ENCODE data around the gene STK32C. TPM values are rescaled to one million over a fixed set of nuclear protein-coding genes. Genes with fewer than 3 reads are reported as not detected.
"Not testable (repeated sequence)": the region's sequence is repeated elsewhere in the genome, so short reads cannot be mapped to it uniquely, and the experiment has no call there.

STK32C gene
- total RNA-seq, 1 donor from 2014 or later = 12.9 TPM

DNA sequence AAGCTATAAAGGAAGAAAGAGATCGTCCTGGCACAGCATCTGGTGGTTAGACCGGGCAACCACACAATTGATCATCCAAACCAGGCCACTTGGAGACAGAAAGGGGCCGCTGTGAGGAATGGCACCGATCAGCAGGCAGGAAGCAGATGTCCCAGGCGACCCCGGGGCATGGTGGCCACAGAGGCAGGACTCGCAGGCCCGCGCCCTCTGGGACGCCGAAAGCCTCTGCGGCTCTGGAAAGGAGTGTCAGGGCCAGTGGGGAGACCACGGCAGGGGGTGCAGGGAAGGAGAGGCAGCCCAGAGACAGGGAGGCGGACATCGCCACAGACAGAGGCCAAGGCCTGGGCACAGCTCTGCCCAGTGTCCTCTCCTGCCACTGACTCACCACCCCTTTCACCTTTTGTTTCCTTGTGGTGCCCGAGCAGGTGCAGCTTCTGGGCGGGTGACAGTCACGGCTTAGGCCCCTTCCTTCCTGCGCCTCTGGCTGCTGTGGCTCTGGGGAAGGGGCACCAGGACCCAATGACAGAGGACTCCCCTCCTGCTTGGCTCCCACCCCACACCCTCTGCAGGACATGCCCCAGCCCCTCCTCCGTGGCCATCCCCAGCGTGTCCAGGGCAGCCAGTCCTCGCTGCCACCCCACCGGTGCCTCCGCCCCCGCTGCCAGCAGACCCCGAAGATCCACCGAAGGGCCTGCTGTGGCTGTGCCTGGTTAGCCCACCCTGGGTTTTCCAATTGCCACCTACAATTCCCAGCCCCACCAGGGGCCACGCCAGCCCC, 10.9 kb downstream of the STK32C start:
- Mint-ChIP-seq H3K27me3 (peaks cover 17% of the 10 kb centered on the region), H3K27ac (no peak overlapping the region), H3K4me3 (no peak overlapping the region), H3K36me3 (no peaks in the 10 kb centered on the region), H3K9me3 (no peaks in the 10 kb centered on the region), H3K4me1 (ENCODE audit: unreplicated experiment) (peaks cover 4% of the 10 kb centered on the region)
- TF ChIP-seq, protein P1, sequence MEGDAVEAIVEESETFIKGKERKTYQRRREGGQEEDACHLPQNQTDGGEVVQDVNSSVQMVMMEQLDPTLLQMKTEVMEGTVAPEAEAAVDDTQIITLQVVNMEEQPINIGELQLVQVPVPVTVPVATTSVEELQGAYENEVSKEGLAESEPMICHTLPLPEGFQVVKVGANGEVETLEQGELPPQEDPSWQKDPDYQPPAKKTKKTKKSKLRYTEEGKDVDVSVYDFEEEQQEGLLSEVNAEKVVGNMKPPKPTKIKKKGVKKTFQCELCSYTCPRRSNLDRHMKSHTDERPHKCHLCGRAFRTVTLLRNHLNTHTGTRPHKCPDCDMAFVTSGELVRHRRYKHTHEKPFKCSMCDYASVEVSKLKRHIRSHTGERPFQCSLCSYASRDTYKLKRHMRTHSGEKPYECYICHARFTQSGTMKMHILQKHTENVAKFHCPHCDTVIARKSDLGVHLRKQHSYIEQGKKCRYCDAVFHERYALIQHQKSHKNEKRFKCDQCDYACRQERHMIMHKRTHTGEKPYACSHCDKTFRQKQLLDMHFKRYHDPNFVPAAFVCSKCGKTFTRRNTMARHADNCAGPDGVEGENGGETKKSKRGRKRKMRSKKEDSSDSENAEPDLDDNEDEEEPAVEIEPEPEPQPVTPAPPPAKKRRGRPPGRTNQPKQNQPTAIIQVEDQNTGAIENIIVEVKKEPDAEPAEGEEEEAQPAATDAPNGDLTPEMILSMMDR (conservative IDR thresholded peaks at IDR 0.05) = no peak
- DNase-seq (ENCODE audit: extremely low spot score, unreplicated experiment) = no peak

DNA sequence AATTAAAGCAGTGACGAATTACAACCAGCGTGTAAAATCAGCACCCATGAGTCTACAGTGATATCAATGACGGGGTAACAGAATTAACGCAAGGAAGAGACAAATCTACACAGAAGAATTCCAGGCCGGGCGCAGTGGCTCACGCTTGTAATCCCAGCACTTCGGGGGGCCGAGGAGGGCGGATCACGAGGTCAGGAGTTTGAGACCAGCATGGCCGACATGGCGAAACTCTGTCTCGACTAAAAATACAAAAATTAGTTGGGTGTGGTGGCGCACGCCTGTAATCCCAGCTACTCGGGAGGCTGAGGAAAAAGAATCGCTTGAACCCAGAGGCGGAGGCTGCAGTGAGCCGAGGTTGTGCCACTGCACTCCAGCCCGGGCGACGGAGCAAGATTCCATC, 12.3 kb downstream of the STK32C start:
- H3K27ac Mint-ChIP-seq; H3K36me3 Mint-ChIP-seq; H3K4me3 Mint-ChIP-seq; H3K9me3 Mint-ChIP-seq; H3K4me1 Mint-ChIP-seq (ENCODE audit: unreplicated experiment); DNase-seq (ENCODE audit: extremely low spot score, unreplicated experiment): not testable (repeated sequence)
- H3K27me3 Mint-ChIP-seq = peaks cover 12% of the 10 kb centered on the region

DNA sequence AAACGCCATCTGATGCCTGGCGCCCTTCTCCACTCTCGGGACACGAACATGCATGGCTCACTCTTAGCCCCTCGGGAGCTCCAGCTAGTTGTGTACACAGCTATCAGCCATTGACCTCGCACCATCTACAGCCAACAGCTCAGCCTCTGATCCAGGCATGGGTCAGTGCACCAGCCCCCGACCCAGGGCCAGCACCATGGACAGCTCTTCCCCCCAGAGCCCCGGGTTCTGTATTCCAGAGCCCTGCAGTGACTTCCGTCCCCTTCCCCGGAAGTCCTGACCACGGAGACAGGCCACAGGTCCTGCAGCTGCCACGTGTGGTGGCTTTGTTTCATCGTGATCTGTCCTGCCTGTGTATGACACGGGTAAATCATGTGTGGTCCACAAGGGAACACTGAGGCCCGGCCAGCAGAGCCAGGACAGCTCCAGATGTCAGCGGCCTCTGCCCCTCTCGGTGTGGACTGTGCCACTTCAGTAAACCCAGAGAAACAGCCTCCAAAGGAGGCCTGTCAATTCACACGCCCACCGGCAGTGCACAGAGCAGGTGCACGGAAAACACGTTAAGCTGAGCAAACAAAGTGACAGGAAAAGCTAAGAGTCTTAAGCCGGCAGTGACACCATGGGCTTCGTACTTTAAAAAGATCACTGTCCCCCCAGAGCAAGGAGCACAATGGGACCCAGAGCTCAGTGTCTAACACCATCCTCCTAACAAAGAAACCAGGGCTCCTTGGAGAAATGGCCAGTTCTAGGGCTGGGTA, 13.0 kb downstream of the STK32C start:
- Mint-ChIP-seq H3K27me3 (peaks cover 11% of the 10 kb centered on the region), H3K4me3 (no peak overlapping the region), H3K4me1 (ENCODE audit: unreplicated experiment) (peaks cover 4% of the 10 kb centered on the region), H3K9me3 (no peaks in the 10 kb centered on the region), H3K27ac (no peak overlapping the region), H3K36me3 (no peaks in the 10 kb centered on the region)
- TF ChIP-seq, protein P1 (conservative IDR thresholded peaks at IDR 0.05) = no peak
- no peak for DNase-seq (ENCODE audit: extremely low spot score, unreplicated experiment)

DNA sequence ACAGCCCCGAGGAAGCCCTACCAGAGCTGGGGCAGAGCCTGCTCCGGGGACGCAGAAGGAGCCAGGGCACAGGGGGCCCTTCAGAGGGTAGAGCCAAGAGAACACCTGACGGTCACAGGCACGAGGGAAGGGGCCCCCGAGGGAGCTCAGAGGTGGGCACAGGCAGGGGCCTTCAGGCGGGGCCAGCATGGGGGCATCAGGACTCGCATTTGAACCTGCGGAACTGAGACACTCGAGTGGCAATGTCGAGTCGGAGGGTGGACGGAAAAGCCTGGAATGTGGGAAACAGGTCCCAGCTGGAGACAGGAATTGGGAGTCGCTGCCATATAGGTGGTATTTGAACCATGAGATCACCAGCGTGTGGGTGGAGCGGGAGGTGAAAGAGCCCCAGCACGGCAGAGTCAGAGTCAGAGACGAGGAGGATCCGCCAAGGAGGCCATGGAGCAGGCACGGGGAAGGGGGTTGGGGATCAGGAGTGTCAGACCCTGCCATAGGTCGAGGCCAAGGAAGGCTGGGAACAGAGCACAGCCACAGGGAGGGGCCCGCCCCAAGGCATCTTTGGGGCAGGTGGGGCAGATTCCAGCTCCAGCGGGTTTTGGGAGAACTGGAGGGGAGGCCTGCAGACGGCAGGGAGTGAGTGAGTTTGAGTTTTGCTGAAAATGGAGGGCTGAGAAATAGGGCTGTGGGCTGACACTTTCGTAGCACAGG, 13.8 kb downstream of the STK32C start:
- no peak for DNase-seq (ENCODE audit: extremely low spot score, unreplicated experiment)

DNA sequence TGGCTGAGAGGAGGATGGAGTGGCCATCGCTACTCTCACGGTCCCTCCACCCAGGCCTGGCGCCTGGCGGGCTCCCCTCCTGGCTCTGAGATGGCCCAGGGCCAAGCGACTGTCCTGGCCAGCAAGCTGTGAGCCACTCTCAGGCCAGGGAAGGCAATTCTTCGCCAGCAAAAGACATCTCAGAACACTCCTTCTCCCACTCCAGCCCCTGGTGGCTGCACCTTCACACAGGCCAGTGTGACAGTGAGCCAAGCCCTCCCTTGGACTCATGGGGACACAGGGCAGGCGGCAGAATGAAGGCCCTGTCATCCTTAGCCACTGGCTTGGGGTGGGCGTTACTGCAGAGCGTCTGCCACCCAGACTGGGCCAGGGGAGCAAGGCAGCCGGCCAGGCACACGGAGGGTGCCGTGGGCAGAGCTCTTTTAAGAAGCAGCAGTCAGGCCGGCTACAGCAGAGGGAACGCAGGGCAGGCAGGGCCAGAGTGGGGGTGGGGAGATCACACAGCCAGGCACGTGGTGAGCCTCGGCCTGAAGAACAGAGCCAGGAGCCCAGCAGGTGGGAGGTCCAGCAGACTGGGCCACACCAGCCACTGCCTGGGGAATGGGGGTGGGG, 14.4 kb downstream of the STK32C start:
- TF ChIP-seq, protein P1 (conservative IDR thresholded peaks at IDR 0.05) = no peak
- peaks cover 18% of the 10 kb centered on the region for H3K27me3 Mint-ChIP-seq
- no peaks in the 10 kb centered on the region for H3K36me3 Mint-ChIP-seq
- no peak for DNase-seq (ENCODE audit: extremely low spot score, unreplicated experiment)
- H3K4me1 Mint-ChIP-seq (ENCODE audit: unreplicated experiment) = peaks cover 4% of the 10 kb centered on the region
- no peak overlapping the region for H3K27ac Mint-ChIP-seq
- H3K4me3 Mint-ChIP-seq = no peak overlapping the region
- H3K9me3 Mint-ChIP-seq = no peaks in the 10 kb centered on the region

More for the DNA sequence above, 13.8 kb downstream of the STK32C start:
- Mint-ChIP-seq H3K27ac (no peak overlapping the region), H3K9me3 (no peaks in the 10 kb centered on the region), H3K27me3 (peaks cover 15% of the 10 kb centered on the region), H3K36me3 (no peaks in the 10 kb centered on the region), H3K4me3 (no peak overlapping the region), H3K4me1 (ENCODE audit: unreplicated experiment) (peaks cover 4% of the 10 kb centered on the region)
- TF ChIP-seq, protein P1 (conservative IDR thresholded peaks at IDR 0.05) = no peak
